Testis (tissue), 3 donors: ENCODE results near the gene METTL26. TPM values are rescaled to one million over a fixed set of nuclear protein-coding genes. Genes with fewer than 3 reads are reported as not detected.

Experiments used
- DNase-seq: peaks from one replicate; pipeline ENCODE4 v3.0.0-alpha.2; 2019
- H3K27ac ChIP-seq, 2 donors: fragments of 200-600 bp; sonication (generic); one replicate each; pipeline ENCODE4 v1.5.1; 2019
- H3K27me3 ChIP-seq: fragments of 200-600 bp; sonication (generic); one replicate; pipeline ENCODE4 v1.5.1; 2019
- H3K36me3 ChIP-seq: fragments of 200-600 bp; sonication (generic); one replicate; pipeline ENCODE4 v1.5.1; 2017; ENCODE audit warnings: low read depth; ENCODE audit errors: missing control alignments
- H3K4me1 ChIP-seq: fragments of 200-600 bp; sonication (generic); one replicate; pipeline ENCODE4 v1.5.1; 2019
- H3K4me3 ChIP-seq, 2 donors: fragments of 200-600 bp; sonication (generic); one replicate each; pipeline ENCODE4 v1.5.1; 2017 to 2019
- H3K9me3 ChIP-seq: fragments of 200-600 bp; sonication (generic); one replicate; pipeline ENCODE4 v1.5.1; 2017
- CTCF ChIP-seq, 3 experiments: fragments of 450-650 bp in 2 of 3; fragments of 200-600 bp in 1 of 3; sonication (generic) in 1 of 3; IDR thresholded peaks; one replicate each; pipeline ENCODE4 v1.5.1; 2016 to 2019; ENCODE audit warnings: antibody characterized with exemption in 3 of 3, mild to moderate bottlenecking in 2 of 3, moderate library complexity in 1 of 3
- POLR2A ChIP-seq: fragments of 450-650 bp; IDR thresholded peaks from one replicate; pipeline ENCODE4 v1.6.1; 2017; ENCODE audit warnings: antibody characterized with exemption, mild to moderate bottlenecking, moderate library complexity
- WGBS, 2 donors: methylation state at CpG; one replicate each; pipeline ENCODE4 v1.1.5; 2018; 5-methylcytosine and 5-hydroxymethylcytosine counted together
- intact Hi-C: fragments of 100-400 bp; cut with DNase I; formaldehyde crosslinking; loops from one replicate; pipeline ENCODE4 v1.15.1; 2023; ENCODE audit warnings: low total_unique reads
- polyA plus RNA-seq: library from polyadenylated mRNA; stranded (reverse); fragments of 350-450 nt; fragmentation: Illumina TruSeq; extraction: RNeasy Lipid Tissue Mini Kit (QIAGEN cat#74804); gene quantifications from one replicate; pipeline ENCODE4 v1.2.3, GENCODE V29; 2014; ENCODE audit warnings: low read depth, low replicate concordance; ENCODE audit not compliant: insufficient read depth
- total RNA-seq, 2 donors: library from RNA; depleted of rRNA; stranded (reverse); fragments of >200 nt; gene quantifications; one replicate each; pipeline ENCODE4 v1.2.3, GENCODE V29; 2016

METTL26 gene
- total and polyA plus RNA-seq, 3 donors from 2014 or later = 72.1 to 185 (median 161) TPM

- no peak for TF ChIP-seq CTCF (IDR thresholded peaks at IDR 0.05)
- no peak for TF ChIP-seq POLR2A
- no peaks in the 10 kb centered on the region for H3K27me3 ChIP-seq
- H3K36me3 ChIP-seq = no peaks in the 10 kb centered on the region
- WGBS, 2 donors = 86 to 87% methylated on average over 9 to 10 of the region's 10 CpGs
- intact Hi-C loops = no loop called here
- H3K27ac ChIP-seq = no peak overlapping the region
- no peak overlapping the region for H3K4me3 ChIP-seq
- peaks cover 5% of the 10 kb centered on the region for H3K4me1 ChIP-seq
- DNase-seq = no peak
- no peaks in the 10 kb centered on the region for H3K9me3 ChIP-seq
Measured at GRCh38 chr16:624526-625070, 11.5 kb downstream of the METTL26 start.

GRCh38 chr16:622920-623280 lies 13.2 kb downstream of the METTL26 start:
- intact Hi-C loops = no loop called here
- Histone ChIP-seq H3K9me3 (no peaks in the 10 kb centered on the region), H3K4me3 (no peak overlapping the region), H3K36me3 (no peaks in the 10 kb centered on the region), H3K27me3 (no peaks in the 10 kb centered on the region), H3K4me1 (peaks cover 4% of the 10 kb centered on the region), H3K27ac (no peak overlapping the region)
- no peak for TF ChIP-seq CTCF (IDR thresholded peaks at IDR 0.05)
- TF ChIP-seq POLR2A = no peak
- DNase-seq = no peak
- 94 to 97% methylated on average over 15 to 17 of the region's 17 CpGs for WGBS, 2 donors

- Histone ChIP-seq H3K4me1 (peaks cover 4% of the 10 kb centered on the region), H3K27ac (no peak overlapping the region), H3K9me3 (no peaks in the 10 kb centered on the region), H3K4me3 (no peak overlapping the region), H3K36me3 (no peaks in the 10 kb centered on the region), H3K27me3 (no peaks in the 10 kb centered on the region)
- no peak for DNase-seq
- intact Hi-C loops = no loop called here
- WGBS, 2 donors = 80 to 87% methylated on average over 8 to 21 of the region's 21 CpGs
- TF ChIP-seq POLR2A (no peak), CTCF (IDR thresholded peaks at IDR 0.05) (no peak)
Measured at GRCh38 chr16:621526-622105, 14.5 kb downstream of the METTL26 start.

GRCh38 chr16:620700-621525 lies 15.2 kb downstream of the METTL26 start:
- Histone ChIP-seq H3K27me3 (no peaks in the 10 kb centered on the region), H3K4me1 (peaks cover 4% of the 10 kb centered on the region), H3K9me3 (no peaks in the 10 kb centered on the region), H3K4me3 (no peak overlapping the region), H3K27ac (no peak overlapping the region), H3K36me3 (no peaks in the 10 kb centered on the region)
- WGBS, 2 donors = 61 to 62% methylated on average over 11 to 39 of the region's 41 CpGs
- intact Hi-C loops = no loop called here
- TF ChIP-seq CTCF (IDR thresholded peaks at IDR 0.05) (no peak), POLR2A (no peak)
- no peak for DNase-seq
